DND-41 (cell line): ENCODE data around the gene COL2A1.

Source experiments
- CTCF ChIP-seq: IDR thresholded peaks from 2 replicates; pipeline ENCODE4 v1.5.1; 2012; ENCODE audit warnings: borderline replicate concordance, low read length, moderate library complexity, mild to moderate bottlenecking; ENCODE audit not compliant: poor library complexity, severe bottlenecking; ENCODE audit errors: extremely low read depth
- EZH2 ChIP-seq: IDR thresholded peaks from 3 replicates; pipeline ENCODE4 v1.6.1; 2012; ENCODE audit warnings: borderline replicate concordance, low read depth, mild to moderate bottlenecking, moderate library complexity, low read length, inconsistent platforms; ENCODE audit not compliant: severe bottlenecking

GRCh38 chr12:48022676-48023385, 18.6 kb upstream of the COL2A1 start:
- no peak for TF ChIP-seq CTCF
- no peak for TF ChIP-seq EZH2
